Endothelial cell of umbilical vein (primary cell): ENCODE measurements around the gene CEP152. TPM values are rescaled to one million over a fixed set of nuclear protein-coding genes. Genes with fewer than 3 reads are reported as not detected.

Experiments
- BruUV-seq: library from RNA; stranded (reverse); fragments of 400-500 nt; replicated peaks from 2 replicates; lab custom pipeline; 2021; lab: Mats Ljungman, UMichigan
- CTCF ChIA-PET: fragments of 300-600, 350-600 bp; sonication (Branson Sonifier 250); formaldehyde crosslinking; loops from one replicate; lab custom pipeline; 2021; ENCODE audit warnings: antibody characterized with exemption, inconsistent platforms; lab: Charles Lee
- POLR2A ChIA-PET: fragments of 300-600, 350-600 bp; sonication (Branson Sonifier 250); formaldehyde crosslinking; loops from one replicate; lab custom pipeline; 2021; ENCODE audit warnings: antibody characterized with exemption, inconsistent platforms; lab: Charles Lee
- DNase-seq: peaks from one replicate; pipeline ENCODE4 v3.0.0-alpha.2; 2011; ENCODE audit warnings: low read depth, low spot score
- FAIRE-seq: peaks from 2 replicates; lab custom pipeline; 2011; peaks lifted over from hg19 to GRCh38; lab: Jason Lieb, UNC
- H2AFZ ChIP-seq: 2 replicates; pipeline ENCODE4 v1.6.0; 2012; ENCODE audit warnings: low read depth, low read length, control low read depth, inconsistent platforms
- H3K27ac ChIP-seq: 2 replicates; pipeline ENCODE4 v1.5.1; 2011; ENCODE audit warnings: low read depth, mild to moderate bottlenecking, control low read depth, low read length, moderate library complexity; ENCODE audit not compliant: insufficient read depth
- H3K27me3 ChIP-seq, 2 experiments: 2 replicates each; pipeline versions ENCODE4 v1.6.0 to v1.6.1; 2011; ENCODE audit warnings: low read length in 2 of 2, mixed read lengths in 1 of 2; ENCODE audit not compliant: control insufficient read depth in 2 of 2, insufficient read depth in 2 of 2
- H3K36me3 ChIP-seq, 2 experiments: 2 replicates in 1 of 2; 3 replicates in 1 of 2; pipeline ENCODE4 v1.5.1; 2011; ENCODE audit warnings: low read length in 2 of 2, mild to moderate bottlenecking in 1 of 2, moderate library complexity in 1 of 2; ENCODE audit not compliant: control insufficient read depth in 2 of 2, insufficient read depth in 2 of 2; ENCODE audit errors: extremely low read depth in 1 of 2
- H3K4me1 ChIP-seq: 3 replicates; pipeline ENCODE4 v1.5.1; 2011; ENCODE audit warnings: mild to moderate bottlenecking, low read length; ENCODE audit not compliant: control insufficient read depth, insufficient read depth; ENCODE audit errors: extremely low read depth
- H3K4me2 ChIP-seq: 2 replicates; pipeline ENCODE4 v1.6.1; 2011; ENCODE audit warnings: low read length, control low read depth, mixed read lengths; ENCODE audit not compliant: insufficient read depth
- H3K4me3 ChIP-seq, 3 experiments: fragments of 200-600 bp in 1 of 3; sonication (generic), shearing (Covaris generic) in 1 of 3; replicated peaks in 1 of 3; 2 replicates each; pipeline ENCODE4 v1.5.1; 2011 to 2016; ENCODE audit warnings: control low read depth in 3 of 3, low read length in 3 of 3, mild to moderate bottlenecking in 2 of 3, inconsistent platforms in 1 of 3, low read depth in 1 of 3, moderate library complexity in 1 of 3; ENCODE audit not compliant: insufficient read depth in 1 of 3
- H3K79me2 ChIP-seq: 2 replicates; pipeline ENCODE4 v1.6.0; 2012; ENCODE audit warnings: low read length, inconsistent platforms; ENCODE audit not compliant: control insufficient read depth, insufficient read depth
- H3K9ac ChIP-seq: replicated peaks from 2 replicates; pipeline ENCODE3; 2011; ENCODE audit warnings: low read length, control low read depth; ENCODE audit not compliant: insufficient read depth; ENCODE audit errors: extremely low read depth
- H3K9me1 ChIP-seq: replicated peaks from 3 replicates; pipeline ENCODE4 v1.6.0; 2011; ENCODE audit warnings: mild to moderate bottlenecking, low read length; ENCODE audit not compliant: control insufficient read depth, insufficient read depth; ENCODE audit errors: extremely low read depth
- H3K9me3 ChIP-seq: replicated peaks from 2 replicates; pipeline ENCODE4 v1.5.1; 2012; ENCODE audit warnings: low read length, inconsistent platforms; ENCODE audit not compliant: control insufficient read depth, insufficient read depth
- H4K20me1 ChIP-seq: replicated peaks from 2 replicates; pipeline ENCODE3; 2011; ENCODE audit warnings: mild to moderate bottlenecking, low read length; ENCODE audit not compliant: control insufficient read depth, insufficient read depth; ENCODE audit errors: extremely low read depth
- EZH2 ChIP-seq: IDR thresholded peaks from 2 replicates; pipeline ENCODE4 v1.6.1; 2012; ENCODE audit warnings: borderline replicate concordance, low read depth, mild to moderate bottlenecking, moderate library complexity, low read length, inconsistent platforms; ENCODE audit not compliant: severe bottlenecking
- GATA2 ChIP-seq: IDR thresholded peaks from 2 replicates; pipeline ENCODE4 v1.7.0; 2011; ENCODE audit warnings: low read depth, mild to moderate bottlenecking, moderate library complexity, mixed read lengths, low read length; ENCODE audit not compliant: insufficient read length, insufficient read depth
- MYC ChIP-seq: IDR thresholded peaks from one replicate; pipeline ENCODE4 v1.6.1; 2011; ENCODE audit warnings: mild to moderate bottlenecking, low read depth, low read length
- POLR2A ChIP-seq: IDR thresholded peaks from 2 replicates; pipeline ENCODE4 v1.6.1; 2012; ENCODE audit warnings: low read depth, mild to moderate bottlenecking, control low read depth, low read length
- POLR2AphosphoS5 ChIP-seq: IDR thresholded peaks from 2 replicates; pipeline ENCODE4 v1.6.1; 2012; ENCODE audit warnings: low read depth, mild to moderate bottlenecking, control low read depth, low read length, moderate library complexity; ENCODE audit not compliant: insufficient read depth
- dilution Hi-C: fragments of 300-500 bp; cut with MboI; formaldehyde crosslinking; loops from one replicate; pipeline ENCODE4 v1.15.0; 2019; ENCODE audit warnings: low sequenced_read_pairs; ENCODE audit not compliant: extremely low pct_ligation_motif_present
- intact Hi-C: fragments of 100-400 bp; cut with micrococcal nuclease; formaldehyde crosslinking; loops from one replicate; pipeline ENCODE4 v1.10.0; 2022
- polyA plus RNA-seq, 4 experiments: library from polyadenylated mRNA; depleted of rRNA in 3 of 4; stranded (reverse) in 3 of 4; unstranded in 1 of 4; fragments of >200 nt; gene quantifications; 2 replicates each; pipeline versions ENCODE4 v1.2.1 to v1.2.3, GENCODE V29; 2011 to 2012; ENCODE audit warnings: missing spikeins in 1 of 4
- total RNA-seq: library from RNA; stranded (reverse); gene quantifications from 2 replicates; pipeline ENCODE4 v1.2.3, GENCODE V29; 2021

Gene CEP152
- total and polyA plus RNA-seq, 2 donors (not counting 3 experiments of a cell fraction or from before 2014, with no cell fraction given), result 3.0 to 15.7 TPM

DNA sequence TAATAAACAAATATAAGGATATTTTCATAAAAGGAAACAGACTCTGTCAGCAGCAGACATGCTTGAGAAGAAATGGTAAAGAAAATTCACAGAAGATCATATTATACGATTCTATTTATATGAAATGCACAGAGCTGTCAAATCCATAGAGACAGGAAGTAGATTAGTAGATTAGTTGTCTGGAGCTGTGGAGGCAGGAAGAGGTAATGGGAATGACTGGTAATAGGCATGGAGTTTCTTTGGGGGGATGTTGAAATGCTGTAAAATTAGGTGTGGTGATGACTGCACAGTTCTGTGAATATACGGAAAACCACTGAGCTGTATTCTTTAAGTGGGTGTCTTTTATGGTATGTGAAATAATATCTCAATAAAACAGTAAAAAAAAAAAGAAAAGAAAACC lies 35.3 kb downstream of the CEP152 start:
- FAIRE-seq (no peak), DNase-seq (peak; percentile 33)
- ChIA-PET POLR2A (no interaction called here), CTCF (interaction anchor here (0.8 to 1.5 kb wide), 6 partner anchors 9 to 417 kb away, joined by 3 to 7 read pairs (median 4); no protein-coding TSS in a partner anchor)
- H3K27me3 ChIP-seq, result no peaks in the 10 kb centered on the region
- H3K4me3 ChIP-seq, result no peak overlapping the region
- H3K36me3 ChIP-seq, result peaks cover 0 to 2% of the 10 kb centered on the region in 2 experiments
- no peak overlapping the region for H3K9ac ChIP-seq
- H2AFZ ChIP-seq, result no peak overlapping the region
- H3K27ac ChIP-seq, result peak overlapping the region; percentile 32
- H3K4me1 ChIP-seq, result peaks cover 23% of the 10 kb centered on the region
- H3K9me1 ChIP-seq, result no peaks in the 10 kb centered on the region
- peak; percentile 40 for TF ChIP-seq GATA2
- TF ChIP-seq MYC, result no peak
- dilution Hi-C loops (no loop called here), intact Hi-C loops (loop anchor here (10.0 kb wide), 1 partner anchor 131 kb away; the partner anchor contains the start of gene FBN1)
- no TSS peak for BruUV-seq
- peak overlapping the region; percentile 30 for H3K4me2 ChIP-seq
- no peaks in the 10 kb centered on the region for H4K20me1 ChIP-seq
- H3K9me3 ChIP-seq, result no peaks in the 10 kb centered on the region
- H3K79me2 ChIP-seq, result no peaks in the 10 kb centered on the region

DNA sequence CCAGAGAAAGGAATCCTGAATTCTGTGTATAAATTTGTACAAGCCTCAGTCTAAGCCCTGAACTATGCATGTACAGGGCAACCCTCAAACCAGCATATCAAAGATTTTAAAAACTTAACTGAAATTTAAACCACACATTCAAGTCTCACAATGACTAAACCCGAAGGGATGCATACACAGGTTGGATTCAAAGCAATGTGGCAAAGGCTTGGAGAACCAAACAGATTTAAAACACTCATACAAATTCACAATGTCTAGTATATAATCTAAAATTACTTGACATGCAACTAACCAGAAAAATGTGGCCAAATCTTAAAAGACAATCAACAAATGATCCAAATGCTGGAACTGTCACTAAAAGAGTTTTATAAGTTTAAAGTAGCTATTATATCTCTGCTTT lies 36.4 kb downstream of the CEP152 start:
- Histone ChIP-seq H3K4me2 (no peak overlapping the region), H3K27ac (no peak overlapping the region), H4K20me1 (no peaks in the 10 kb centered on the region), H3K27me3 (no peaks in the 10 kb centered on the region), H3K9me3 (no peaks in the 10 kb centered on the region), H2AFZ (no peak overlapping the region), H3K4me1 (peaks cover 23% of the 10 kb centered on the region), H3K36me3 (no peaks in the 10 kb centered on the region), H3K4me3 (no peak overlapping the region), H3K9ac (no peak overlapping the region), H3K79me2 (no peaks in the 10 kb centered on the region), H3K9me1 (no peaks in the 10 kb centered on the region)
- ChIA-PET POLR2A (no interaction called here), CTCF (interaction anchor here (1.0 to 1.3 kb wide), 3 partner anchors 19 to 416 kb away, joined by 3 to 5 read pairs (median 4); no protein-coding TSS in a partner anchor)
- no TSS peak for BruUV-seq
- no peak for TF ChIP-seq POLR2A
- no peak for TF ChIP-seq EZH2
- no peak for TF ChIP-seq POLR2AphosphoS5
- FAIRE-seq, result no peak
- dilution Hi-C loops (no loop called here), intact Hi-C loops (loop anchor here (10.0 kb wide), 1 partner anchor 130 kb away; the partner anchor contains the start of gene FBN1)
- DNase-seq, result no peak
